Measurements from ENCODE around the gene DNAAF5. TPM values are rescaled to one million over a fixed set of nuclear protein-coding genes. Genes with fewer than 3 reads are reported as not detected.

Gene DNAAF5
- total RNA-seq, 2 experiments from 2014 or later = 36.4 to 36.8 TPM

DNA sequence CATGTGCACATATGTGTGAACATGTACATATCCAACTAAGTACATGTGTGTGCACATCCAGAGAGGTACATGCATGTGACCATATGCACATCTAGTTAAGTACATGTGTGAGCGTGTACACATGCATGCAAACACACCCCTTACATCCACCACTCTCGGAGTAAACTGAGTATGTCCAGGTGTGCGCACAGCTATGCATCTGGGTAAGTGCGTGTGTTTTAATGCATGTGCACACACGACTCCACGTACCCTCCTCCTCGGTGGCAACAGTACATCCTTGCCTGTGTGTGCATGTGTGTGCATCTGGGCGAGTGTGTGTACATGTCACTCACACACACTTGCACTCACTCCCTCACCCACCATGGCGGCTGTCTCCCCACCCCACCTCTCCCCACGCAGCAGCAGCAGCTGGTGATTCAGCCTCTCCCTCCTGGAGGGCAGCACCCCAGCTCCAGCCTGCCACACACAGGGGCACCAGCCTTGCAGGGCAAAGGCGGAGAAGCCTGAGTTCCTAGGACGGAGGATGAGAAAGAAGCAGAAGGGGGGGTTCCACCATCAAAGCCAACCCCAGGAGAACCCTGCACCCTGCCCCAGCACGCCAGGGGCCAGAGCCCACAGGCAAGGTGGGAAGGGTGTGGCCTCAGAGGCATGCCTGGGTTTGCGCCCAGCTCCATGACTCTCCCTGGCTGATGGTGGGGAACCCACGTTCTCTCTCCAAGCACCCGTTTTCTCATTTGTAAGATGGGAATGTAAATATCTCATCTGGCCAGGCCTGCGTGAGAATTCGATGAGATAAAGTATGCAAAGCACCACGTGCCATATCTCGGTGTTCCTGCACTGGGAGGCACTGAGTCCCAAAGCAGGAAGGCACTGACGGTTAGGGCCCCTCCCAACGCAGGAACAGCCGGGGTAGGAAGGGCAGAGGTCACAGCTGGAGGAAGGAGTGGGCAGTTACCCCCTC is 27.7 kb upstream of the DNAAF5 start:
- H3K27ac Mint-ChIP-seq = no peak overlapping the region
- no peak overlapping the region for H3K4me3 Mint-ChIP-seq
- H3K4me1 Mint-ChIP-seq (ENCODE audit: low read depth) = peaks cover 5% of the 10 kb centered on the region
- TF ChIP-seq, protein P1, sequence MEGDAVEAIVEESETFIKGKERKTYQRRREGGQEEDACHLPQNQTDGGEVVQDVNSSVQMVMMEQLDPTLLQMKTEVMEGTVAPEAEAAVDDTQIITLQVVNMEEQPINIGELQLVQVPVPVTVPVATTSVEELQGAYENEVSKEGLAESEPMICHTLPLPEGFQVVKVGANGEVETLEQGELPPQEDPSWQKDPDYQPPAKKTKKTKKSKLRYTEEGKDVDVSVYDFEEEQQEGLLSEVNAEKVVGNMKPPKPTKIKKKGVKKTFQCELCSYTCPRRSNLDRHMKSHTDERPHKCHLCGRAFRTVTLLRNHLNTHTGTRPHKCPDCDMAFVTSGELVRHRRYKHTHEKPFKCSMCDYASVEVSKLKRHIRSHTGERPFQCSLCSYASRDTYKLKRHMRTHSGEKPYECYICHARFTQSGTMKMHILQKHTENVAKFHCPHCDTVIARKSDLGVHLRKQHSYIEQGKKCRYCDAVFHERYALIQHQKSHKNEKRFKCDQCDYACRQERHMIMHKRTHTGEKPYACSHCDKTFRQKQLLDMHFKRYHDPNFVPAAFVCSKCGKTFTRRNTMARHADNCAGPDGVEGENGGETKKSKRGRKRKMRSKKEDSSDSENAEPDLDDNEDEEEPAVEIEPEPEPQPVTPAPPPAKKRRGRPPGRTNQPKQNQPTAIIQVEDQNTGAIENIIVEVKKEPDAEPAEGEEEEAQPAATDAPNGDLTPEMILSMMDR (IDR thresholded peaks at IDR 0.05) = no peak
- peaks cover 17% of the 10 kb centered on the region for H3K36me3 Mint-ChIP-seq (ENCODE audit: low read depth)
- peaks cover 6% of the 10 kb centered on the region for H3K9me3 Mint-ChIP-seq
- ChIA-PET POLR2A (no interaction called here), CTCF (no interaction called here)
- intact Hi-C loops (cut with micrococcal nuclease) = no loop called here
- ATAC-seq (no peak), DNase-seq (no peak)
- no peaks in the 10 kb centered on the region for H3K27me3 Mint-ChIP-seq

DNA sequence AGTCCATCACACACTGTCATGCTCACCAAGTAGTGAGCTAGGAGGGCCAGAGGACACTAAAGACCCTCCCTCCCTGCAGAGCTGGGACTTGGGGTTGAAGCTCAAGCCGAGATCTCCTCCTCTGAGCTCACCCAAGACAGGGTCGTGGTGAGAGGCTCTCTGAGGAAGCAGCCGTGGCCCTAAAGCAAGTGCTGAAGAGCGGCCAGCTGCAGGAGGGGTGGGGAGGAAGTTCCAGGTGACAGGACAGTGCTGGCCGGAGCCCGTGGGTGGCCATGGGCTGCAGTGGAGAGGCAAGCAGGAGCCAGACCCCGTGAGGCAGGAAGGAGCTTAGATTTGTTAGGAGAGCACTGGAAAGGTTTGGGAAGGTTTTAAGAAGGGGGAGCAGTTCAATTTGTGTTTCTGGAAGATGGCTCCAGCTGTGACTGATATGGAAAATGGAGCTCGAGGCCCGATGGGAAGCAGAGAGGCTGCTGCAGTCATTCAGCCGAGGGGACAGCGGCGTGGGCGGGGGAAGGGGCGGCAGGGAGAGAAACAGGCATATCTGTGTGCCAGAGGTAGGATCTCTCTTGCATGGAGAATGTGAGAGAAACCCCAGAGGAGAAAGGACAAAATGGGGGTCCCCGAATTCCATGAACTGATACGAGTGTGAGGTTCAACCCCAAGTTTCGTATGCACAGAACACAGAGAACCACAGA is 26.9 kb upstream of the DNAAF5 start:
- H3K9me3 Mint-ChIP-seq = peaks cover 8% of the 10 kb centered on the region

DNA sequence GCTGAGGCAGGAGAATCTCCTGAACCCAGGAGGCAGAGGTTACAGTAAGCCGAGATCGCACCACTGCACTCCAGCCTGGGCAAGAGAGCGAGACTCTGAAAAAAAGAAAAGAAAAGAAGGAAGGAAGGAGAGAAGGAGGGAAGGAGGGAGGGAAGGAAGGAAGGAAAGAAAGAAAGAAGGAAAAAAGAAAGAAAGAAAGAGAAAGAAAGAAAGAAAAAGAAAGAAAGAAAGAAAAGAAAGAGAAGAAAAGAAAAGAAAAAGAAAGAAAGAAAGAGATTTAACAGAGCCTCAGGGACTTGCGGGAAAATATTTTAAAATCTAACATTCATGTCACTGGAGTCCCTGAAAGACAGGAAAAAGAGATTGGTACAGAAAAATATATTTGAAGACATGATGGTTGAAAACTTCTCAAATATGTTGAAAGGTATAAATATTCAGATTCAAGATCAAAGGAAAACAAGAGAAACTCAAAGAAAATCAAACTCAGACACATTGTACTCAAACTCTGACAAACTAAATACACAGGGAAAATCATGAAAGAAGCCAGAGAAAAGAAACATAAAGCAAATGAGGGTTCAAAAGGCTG is 25.3 kb upstream of the DNAAF5 start:
- peaks cover 22% of the 10 kb centered on the region for H3K36me3 Mint-ChIP-seq (ENCODE audit: low read depth)
- CTCF ChIA-PET = no interaction called here
- peaks cover 5% of the 10 kb centered on the region for H3K4me1 Mint-ChIP-seq (ENCODE audit: low read depth)
- H3K27ac Mint-ChIP-seq = no peak overlapping the region
- peaks cover 8% of the 10 kb centered on the region for H3K9me3 Mint-ChIP-seq
- intact Hi-C loops (cut with micrococcal nuclease) = no loop called here
- no peaks in the 10 kb centered on the region for H3K27me3 Mint-ChIP-seq
- DNase-seq (no peak), ATAC-seq (no peak)
- no peak overlapping the region for H3K4me3 Mint-ChIP-seq
- POLR2A ChIA-PET = no interaction called here
- TF ChIP-seq, protein P1 (IDR thresholded peaks at IDR 0.05) = no peak

More for the DNA sequence above, 26.9 kb upstream of the DNAAF5 start:
- peaks cover 5% of the 10 kb centered on the region for H3K4me1 Mint-ChIP-seq (ENCODE audit: low read depth)
- no peak overlapping the region for H3K4me3 Mint-ChIP-seq
- H3K27ac Mint-ChIP-seq = no peak overlapping the region
- ChIA-PET POLR2A (no interaction called here), CTCF (no interaction called here)
- no peaks in the 10 kb centered on the region for H3K27me3 Mint-ChIP-seq
- intact Hi-C loops (cut with micrococcal nuclease) = no loop called here
- TF ChIP-seq, protein P1 (IDR thresholded peaks at IDR 0.05) = no peak
- no peak for ATAC-seq
- H3K36me3 Mint-ChIP-seq (ENCODE audit: low read depth) = peaks cover 21% of the 10 kb centered on the region
- DNase-seq = no peak

DNA sequence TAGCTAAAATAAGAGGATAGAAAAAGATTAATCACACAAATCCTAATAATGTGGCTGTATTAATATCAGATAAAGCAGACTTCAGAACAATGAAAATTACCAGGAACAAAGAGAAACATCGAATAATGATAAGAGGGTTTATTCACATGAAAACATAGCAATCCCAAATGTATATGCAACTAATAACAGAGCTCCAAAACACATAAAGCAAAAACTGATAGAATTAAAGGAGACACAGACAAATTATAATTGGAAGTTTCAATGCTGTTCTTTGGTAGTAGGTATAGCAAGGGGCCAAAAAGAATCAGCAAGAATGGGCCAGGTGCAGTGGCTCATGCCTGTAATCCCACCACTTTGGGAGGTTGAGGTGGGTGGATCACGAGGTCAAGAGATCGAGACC is 23.4 kb upstream of the DNAAF5 start:
- Mint-ChIP-seq H3K4me3 (no peak overlapping the region), H3K36me3 (ENCODE audit: low read depth) (peaks cover 35% of the 10 kb centered on the region), H3K27ac (no peak overlapping the region), H3K9me3 (peaks cover 8% of the 10 kb centered on the region), H3K4me1 (ENCODE audit: low read depth) (peaks cover 5% of the 10 kb centered on the region), H3K27me3 (no peaks in the 10 kb centered on the region)
- intact Hi-C loops (cut with micrococcal nuclease) = no loop called here
- DNase-seq (no peak), ATAC-seq (no peak)
- TF ChIP-seq, protein P1 (IDR thresholded peaks at IDR 0.05) = no peak
- ChIA-PET CTCF (no interaction called here), POLR2A (no interaction called here)

DNA sequence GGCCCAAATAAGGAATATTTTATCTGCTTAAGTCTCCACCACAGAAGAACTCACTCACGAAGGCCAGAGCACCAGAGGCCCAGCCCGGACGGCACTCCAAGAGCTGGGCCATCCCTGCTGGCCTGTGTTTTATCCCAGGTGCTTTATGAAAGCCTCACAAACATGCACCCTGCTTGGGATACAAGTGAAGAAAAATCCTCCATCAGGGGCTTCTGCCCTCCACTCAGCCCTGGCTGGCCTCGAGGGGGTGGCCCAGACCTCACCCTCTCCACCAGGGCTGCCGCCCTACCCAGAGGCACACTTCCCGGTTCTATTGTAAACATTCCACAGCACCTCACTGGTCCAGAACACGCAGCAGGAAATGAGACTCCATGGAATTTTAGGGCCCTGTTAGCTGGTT is 19.8 kb upstream of the DNAAF5 start:
- ATAC-seq = no peak
- no peak for DNase-seq
- CTCF ChIA-PET = no interaction called here
- intact Hi-C loops (cut with micrococcal nuclease) = no loop called here
- TF ChIP-seq, protein P1 (IDR thresholded peaks at IDR 0.05) = no peak
- Mint-ChIP-seq H3K4me3 (no peak overlapping the region), H3K9me3 (peaks cover 8% of the 10 kb centered on the region), H3K4me1 (ENCODE audit: low read depth) (peaks cover 10% of the 10 kb centered on the region), H3K36me3 (ENCODE audit: low read depth) (peaks cover 43% of the 10 kb centered on the region), H3K27ac (no peak overlapping the region), H3K27me3 (no peaks in the 10 kb centered on the region)
- POLR2A ChIA-PET = no interaction called here

Data from activated CD8-positive, alpha-beta T cell treated with anti-CD3 and anti-CD28 coated beads for 36 hours (primary cell).